GM18520 (cell line): Measurements from ENCODE around the gene NTRK1.

Experiments used
- ATAC-seq: cut with Tn5 transposase; IDR thresholded peaks from one replicate; pipeline ENCODE4 v1.9.1; 2021; ENCODE audit not compliant: unreplicated experiment

The NTRK1 gene

DNA sequence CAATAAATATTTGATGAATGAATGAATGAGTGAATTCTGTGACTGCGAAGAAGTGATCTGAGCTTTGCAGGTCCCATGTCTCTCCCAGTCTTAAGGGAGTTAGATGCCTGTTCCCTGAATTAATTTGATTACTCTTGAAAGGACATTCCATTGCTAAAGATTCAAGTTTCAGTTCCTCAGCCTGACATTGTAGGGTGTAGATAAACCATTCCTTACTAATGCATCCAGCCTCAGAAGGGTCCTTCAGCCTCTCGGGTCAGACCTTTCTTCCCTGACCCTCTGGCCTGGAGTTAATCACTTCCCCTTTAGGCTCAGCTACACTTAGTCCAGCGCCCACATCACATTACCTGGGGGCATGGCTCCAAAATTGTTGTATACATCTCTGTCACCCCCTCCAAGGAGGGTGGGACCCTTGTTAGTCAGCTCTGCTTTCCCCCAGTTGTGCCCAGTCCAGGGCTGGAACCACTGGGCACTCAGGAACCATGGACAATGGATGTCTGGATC, 4.3 kb upstream of the NTRK1 start:
- ATAC-seq = no peak

DNA sequence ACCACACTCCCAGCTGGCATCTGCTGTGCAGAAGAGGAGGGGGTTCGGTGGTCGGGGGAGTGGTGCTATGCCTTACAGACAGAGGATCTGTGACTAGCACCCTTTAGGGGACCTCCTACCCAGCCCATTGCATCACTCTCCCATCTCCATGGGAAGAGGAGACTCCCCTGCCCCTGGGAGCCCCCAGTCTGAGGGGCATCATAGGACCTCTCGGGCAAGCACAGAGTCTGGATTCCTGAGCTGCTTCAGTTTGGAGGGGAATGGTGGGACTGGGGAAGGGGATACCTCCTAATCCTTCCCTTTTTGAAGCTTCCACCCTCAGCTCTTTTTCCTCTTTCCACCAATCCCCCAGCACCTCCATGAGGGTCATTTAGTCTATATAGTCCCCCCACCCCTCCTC, 3.1 kb upstream of the NTRK1 start:
- no peak for ATAC-seq

DNA sequence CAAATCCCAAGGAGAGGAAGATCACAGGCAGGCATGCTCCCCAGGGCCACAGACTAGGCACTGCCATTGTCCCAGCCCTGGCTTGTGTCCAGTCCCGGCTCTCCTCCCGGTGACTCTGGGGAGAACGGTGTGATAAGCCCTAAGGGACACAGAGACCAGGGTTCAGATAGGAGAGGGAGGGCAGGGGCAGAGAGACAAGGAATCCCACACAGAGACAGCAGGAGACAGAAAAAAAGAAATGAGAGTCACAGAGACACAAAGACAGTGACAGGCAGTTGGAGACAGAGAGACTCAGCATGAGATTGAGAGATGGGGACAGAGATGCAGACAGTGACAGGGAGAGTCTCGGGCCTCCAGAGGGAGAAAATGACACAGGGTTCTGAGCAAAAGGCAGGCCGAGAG, 2.1 kb upstream of the NTRK1 start:
- no peak for ATAC-seq

DNA sequence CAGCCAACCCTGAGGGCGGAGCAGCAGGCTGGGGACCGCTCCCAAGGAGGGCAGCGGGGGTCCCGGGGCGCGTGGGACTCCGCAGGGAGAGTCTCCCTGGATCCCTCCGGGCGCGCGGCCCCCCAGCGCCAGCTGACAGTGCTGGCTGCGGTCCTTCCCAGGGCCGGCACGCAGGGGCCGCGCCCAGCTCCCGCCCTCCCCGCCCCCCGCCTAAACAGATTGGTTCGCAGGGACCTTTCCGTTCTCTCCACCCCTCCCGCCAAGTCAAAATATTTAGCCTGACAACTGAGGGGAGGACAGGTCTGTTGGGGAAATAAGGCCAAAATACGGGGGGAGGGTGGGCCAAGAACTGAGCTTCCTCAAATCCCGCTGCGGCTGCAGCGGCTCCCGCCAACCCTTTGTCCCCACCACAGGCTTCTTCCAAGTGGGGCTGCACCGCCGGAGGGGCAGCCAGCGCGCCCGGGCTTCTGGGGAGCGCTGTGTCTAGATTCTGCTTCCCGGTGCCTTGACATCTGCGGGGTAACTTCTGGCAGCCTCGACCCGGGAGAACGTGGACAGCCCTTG, 1.6 kb upstream of the NTRK1 start, which contains the start of gene INSRR:
INSRR (minus strand) TSS at position 159 of the 564 bp plus-strand sequence. CDS start 496 bp downstream, outside the sequence.
- no peak for ATAC-seq

DNA sequence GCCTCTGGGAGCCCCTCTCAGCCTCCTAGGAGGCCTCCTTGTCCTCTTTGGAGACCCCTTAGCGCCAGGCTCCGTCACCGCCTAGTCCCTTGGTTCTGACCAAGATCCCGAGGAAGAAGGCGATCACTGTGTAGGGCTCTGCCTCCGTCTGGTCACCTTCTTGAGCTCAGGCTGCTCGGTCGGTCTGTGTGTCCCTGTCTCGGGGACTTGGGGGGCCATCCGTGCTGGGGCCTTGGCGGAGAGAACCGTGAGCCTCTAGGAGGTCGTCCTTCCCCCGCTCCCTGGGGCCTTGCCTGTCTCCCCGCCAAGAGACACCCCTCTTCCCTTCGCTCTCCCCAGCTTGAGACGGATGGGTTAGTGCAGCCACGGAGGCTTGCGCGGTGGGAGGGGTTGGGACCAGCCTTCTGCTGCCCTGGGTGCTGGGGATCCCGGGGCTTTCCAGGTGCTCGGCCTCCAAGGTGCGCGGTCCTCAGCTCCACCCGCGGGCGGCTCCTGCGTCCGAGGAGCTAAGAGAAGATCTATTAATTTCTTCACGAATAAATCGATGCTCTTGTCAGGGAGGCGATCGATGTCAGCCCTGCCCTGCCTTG, 1.0 kb upstream of the NTRK1 start:
- no peak for ATAC-seq

DNA sequence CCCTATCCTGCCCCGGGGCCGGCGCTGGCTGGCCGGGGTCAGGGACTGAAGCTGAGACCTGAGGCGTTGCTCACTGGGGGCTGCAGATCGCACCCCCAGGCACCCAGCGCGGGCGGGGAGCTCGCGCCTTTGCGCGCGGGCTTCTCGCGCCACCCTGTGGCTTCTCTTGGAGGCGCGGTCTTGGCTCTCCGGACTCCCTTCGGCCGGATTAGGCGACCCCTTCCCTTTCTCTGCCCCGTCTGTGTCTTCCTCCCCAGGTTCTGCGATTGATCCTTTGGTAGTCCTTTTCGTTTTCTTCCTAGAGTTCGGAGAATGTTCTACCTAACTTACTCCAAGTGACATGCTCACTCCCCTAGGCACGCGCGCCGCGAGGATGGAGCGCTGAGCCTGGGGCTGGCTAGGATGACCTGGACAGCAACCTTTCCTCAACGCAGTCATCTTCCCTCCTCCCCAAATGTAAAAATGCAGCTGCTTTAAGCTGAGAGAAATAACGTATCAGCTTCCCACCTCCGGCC, 495 bp upstream of the NTRK1 start:
- ATAC-seq = no peak

DNA sequence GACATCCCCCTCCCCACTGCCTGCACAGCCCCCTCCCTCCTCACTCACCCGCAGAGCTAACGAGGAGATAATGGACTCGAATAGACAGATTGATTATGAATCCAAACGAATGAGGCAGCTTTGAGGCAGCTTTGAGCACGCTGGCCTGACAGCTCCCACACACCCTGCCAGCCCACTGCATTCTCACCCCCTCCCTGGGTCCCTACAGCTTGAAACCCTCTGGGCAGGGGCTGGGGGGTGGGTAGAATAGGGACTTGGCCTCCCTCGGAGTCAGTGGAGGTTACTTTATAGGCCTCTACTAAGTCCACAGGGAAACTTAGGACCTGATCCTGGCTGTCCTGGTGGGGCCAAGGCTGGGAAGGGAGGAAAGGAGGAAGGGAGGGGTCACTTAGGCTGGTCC, 1.9 kb downstream of the NTRK1 start:
- ATAC-seq = no peak

DNA sequence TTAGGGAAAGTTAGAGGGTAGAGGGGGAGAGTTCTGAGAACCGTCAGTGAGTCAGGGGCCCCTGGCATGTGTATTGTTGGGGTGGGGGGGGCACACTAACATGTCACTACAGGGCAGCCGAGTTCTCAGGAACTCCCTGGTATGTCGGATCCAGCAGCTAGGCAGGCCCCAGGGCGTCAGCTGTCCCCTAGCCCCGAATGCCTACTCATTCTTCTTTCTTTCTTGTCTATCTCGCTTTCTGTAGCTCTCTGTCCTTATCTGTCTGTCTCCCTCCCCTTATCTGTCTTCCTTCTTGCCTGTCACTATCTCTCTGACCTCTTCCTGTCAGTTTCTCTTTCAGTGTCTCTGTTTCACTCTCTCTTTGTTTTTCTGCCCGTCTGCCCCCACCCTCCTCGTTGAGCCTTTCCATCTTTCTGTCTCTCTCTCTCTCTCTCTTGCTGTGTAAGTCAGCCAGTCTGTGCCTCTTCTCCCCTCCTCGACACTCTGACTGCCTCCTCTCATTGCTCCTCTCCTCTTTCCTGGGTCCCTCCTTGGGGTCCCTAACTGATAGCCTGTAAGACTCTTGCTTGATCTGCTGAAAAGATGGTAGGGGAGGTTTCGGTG, 2.4 kb downstream of the NTRK1 start:
- ATAC-seq = no peak

DNA sequence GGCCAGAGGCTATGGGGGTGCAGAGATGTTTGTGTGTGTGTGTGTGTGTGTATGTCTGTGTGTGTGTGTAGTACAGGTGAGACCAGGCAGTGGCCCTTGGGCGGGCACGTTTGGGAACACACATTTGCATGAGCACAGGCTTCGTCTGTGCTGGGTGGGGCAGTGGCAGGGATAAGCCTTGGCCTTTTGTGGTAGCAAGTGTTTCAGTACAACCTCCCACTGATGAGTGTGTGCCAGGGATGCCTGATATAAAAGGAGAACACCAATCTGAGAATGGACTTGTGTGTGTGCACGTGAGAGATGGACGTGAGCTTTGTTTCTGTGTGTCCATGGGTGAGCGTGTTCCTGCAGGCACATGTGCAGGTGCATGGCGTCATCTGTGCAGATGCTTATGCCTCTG, 3.0 kb downstream of the NTRK1 start:
- ATAC-seq = no peak

DNA sequence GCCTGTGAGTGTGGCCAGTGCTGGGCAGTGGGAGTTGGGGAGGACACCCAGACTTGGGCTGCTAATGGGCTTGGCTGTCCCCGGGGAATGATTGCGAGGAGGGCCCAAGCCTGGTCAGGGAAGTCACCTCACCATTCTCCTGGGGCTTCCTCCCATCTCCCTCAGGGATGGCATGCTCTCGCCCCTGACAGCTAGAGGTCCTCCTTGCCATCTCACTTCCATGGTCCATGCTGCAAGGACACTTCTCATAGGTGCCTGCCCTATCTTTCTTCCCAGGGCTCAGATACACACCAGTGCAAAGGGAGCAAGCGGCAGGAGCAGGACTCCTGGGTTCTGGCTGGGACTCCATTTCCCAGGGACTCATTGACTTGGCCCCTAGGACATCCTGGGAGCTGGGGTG, 4.1 kb downstream of the NTRK1 start:
- ATAC-seq = no peak

DNA sequence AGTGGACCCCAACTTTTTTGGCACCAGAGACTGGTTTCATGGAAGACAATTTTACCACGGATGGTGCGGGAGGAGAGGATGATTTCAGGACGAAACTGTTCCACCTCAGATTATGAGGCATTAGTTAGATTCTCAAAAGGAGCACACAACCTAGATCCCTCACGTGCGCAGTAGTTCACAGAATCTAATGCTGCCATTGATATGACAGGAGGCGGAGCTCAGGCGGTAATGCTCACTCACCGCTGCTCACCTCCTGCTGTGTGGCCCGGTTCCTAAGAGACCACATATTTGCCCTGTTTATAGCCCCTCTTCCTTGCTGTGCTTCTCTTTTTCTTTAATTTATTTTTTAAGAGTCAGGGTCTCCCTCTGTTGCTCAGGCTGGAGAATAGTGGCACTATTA, 4.6 kb downstream of the NTRK1 start:
- ATAC-seq = no peak

DNA sequence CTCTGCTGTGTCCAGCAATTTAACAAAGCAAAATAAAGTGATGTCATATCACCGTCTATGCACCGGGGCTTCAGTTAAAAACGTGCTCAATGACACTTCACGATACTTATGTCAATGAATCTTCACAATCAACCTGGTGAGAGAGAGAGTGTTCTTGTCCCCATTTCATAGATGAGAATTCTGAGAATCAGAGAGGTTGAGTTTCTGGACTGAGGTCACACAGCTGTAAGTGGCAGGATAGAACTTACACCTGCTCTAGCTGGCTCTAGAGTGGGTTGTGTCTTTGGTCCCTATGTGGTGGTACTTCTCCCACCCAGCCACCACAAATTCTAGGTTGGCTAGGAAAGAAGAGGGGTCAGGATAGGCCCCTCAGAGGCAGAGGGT, 5.2 kb downstream of the NTRK1 start:
- no peak for ATAC-seq

DNA sequence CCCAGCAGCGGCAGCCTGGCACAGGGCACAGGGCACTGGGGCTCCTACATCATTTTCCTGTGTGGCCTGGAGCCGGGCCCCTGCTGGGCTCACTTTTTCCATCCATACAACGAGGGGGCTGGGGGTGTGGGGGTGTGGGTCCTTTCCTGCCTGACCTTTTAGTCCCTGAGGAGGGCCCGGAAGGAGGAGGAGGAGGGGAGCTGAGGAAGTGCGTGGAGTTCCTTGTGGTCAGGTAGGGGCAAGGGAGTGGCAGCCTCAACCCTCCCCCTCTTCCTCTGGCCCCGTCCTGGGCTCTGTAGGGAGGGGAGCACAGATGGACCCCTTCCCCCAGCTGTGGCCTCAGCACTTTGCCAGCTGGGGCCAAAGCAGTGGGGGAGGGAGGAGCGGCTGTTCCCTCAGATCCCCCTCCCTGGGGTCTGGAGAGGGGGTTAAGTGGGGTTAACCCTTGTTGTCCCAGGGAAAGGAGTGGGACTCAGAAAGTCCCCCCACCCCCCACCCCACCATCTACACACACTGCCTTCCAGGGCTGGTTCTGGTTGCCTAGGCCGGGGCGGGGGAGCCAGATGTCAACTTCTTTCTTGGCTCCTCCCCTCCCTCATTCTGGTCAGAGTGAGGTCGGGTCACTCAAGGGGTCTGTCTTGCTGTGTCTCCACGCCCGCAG, 5.7 kb downstream of the NTRK1 start:
- ATAC-seq = no peak

DNA sequence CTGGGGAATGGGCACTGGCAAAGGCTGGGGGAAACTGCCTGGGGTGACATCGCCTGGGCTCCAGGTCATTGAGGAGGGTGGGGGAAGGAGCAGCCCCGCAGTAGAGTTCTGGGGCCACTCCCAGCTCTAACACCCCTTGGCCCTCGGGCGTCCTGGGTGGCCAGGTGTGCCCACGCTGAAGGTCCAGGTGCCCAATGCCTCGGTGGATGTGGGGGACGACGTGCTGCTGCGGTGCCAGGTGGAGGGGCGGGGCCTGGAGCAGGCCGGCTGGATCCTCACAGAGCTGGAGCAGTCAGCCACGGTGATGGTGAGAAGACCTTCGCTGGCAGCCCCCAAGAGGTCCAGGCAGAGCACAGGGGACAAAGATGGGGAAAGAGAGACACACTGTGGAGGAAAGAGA, 7.7 kb downstream of the NTRK1 start:
- no peak for ATAC-seq

DNA sequence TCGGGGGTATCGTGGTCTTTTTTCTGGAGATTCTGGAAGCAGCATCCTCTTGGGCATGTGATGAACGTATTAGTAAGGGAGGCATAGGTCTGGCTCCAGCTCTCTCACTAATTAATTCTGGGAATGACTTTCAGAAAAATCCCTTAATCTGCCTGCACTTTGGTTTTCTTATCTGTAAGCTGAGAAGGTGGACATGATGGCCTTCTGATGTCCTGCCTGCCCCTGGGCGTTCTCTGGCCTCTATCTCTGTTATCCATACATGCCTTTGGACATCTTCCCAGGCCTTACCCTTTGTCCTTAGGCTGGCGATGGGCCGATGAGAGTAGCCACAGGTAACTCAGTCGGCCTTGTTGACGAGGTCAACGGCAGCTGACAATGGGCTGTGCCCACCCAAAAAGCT, 8.8 kb downstream of the NTRK1 start:
- no peak for ATAC-seq

DNA sequence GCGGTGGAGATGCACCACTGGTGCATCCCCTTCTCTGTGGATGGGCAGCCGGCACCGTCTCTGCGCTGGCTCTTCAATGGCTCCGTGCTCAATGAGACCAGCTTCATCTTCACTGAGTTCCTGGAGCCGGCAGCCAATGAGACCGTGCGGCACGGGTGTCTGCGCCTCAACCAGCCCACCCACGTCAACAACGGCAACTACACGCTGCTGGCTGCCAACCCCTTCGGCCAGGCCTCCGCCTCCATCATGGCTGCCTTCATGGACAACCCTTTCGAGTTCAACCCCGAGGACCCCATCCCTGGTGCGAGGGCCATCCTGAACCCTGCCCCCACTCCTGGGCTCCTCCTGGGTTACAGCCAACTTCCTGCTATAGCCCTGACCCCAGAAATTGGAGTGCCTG, 13.0 kb downstream of the NTRK1 start:
- no peak for ATAC-seq

DNA sequence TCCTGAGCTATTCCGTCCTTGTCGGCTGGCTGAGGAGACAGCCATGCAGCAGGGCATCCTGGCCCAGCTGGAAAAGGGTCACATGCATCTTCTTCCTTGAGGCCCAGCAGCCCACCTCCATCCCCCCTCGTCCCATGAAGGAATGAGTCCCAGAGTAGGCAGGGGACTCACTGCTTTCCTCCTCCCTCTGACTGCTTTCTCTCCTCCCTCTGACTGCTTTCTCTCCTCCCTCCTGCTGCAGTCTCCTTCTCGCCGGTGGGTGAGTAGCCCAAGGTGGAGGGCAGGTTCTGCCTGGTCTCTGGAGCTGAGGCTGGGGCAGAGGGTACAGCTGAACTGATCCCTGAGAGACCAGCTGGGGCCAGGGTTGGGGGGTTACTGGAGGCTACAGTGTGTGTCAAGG, 13.5 kb downstream of the NTRK1 start:
- no peak for ATAC-seq

DNA sequence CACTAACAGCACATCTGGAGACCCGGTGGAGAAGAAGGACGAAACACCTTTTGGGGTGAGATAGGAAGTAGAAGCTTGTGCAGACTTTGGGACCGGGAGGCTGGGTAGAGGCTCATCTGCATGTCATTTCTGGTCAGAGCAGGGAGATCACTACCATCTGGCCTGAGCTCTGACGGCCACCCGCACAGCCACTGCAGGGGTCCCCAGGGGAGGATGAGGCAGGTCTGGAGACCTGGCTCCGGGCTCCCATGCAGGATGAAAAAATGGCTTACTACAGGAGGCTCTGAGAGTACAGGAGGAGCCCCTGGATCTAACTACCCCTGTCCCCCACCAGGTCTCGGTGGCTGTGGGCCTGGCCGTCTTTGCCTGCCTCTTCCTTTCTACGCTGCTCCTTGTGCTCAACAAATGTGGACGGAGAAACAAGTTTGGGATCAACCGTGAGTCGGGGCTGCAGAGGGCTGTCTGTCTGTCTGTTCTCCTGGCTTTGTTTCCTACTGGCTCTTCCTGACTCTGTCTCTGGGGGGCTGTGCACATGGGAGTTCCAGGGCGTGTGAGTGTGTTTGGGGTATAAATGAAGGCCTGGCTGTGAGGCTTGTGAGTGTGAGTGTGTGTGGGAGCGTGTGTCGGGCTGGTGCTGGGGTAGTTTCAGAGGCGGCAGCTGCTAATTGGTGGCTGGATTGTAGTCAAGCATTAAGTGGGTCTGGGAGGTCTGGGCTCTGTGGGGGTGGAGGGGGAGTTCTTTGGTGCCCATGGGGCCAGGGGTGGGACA, 14.1 kb downstream of the NTRK1 start:
- no peak for ATAC-seq

DNA sequence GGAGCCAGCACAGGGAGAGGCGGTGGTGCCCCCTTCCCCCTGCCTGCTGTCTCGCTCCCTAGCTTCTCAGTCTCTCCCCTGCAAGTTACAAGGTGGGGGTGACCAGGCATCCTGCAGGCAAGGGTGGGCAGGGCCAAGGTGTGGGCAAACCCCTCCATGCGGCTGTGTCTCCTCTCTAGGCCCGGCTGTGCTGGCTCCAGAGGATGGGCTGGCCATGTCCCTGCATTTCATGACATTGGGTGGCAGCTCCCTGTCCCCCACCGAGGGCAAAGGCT, 14.6 kb downstream of the NTRK1 start:
- ATAC-seq = no peak

DNA sequence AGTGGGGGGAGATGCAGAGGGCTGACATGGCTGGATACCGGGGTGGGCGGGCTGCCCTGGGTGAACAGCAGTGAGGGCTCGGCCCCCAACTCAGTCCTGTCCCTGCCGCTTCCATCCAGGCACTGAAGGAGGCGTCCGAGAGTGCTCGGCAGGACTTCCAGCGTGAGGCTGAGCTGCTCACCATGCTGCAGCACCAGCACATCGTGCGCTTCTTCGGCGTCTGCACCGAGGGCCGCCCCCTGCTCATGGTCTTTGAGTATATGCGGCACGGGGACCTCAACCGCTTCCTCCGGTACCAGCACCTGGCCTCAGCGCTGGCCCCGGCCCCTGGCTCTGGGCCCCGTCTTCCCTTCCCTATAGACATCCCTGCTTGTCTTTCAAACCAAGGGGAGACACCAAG, 15.6 kb downstream of the NTRK1 start:
- ATAC-seq = no peak

DNA sequence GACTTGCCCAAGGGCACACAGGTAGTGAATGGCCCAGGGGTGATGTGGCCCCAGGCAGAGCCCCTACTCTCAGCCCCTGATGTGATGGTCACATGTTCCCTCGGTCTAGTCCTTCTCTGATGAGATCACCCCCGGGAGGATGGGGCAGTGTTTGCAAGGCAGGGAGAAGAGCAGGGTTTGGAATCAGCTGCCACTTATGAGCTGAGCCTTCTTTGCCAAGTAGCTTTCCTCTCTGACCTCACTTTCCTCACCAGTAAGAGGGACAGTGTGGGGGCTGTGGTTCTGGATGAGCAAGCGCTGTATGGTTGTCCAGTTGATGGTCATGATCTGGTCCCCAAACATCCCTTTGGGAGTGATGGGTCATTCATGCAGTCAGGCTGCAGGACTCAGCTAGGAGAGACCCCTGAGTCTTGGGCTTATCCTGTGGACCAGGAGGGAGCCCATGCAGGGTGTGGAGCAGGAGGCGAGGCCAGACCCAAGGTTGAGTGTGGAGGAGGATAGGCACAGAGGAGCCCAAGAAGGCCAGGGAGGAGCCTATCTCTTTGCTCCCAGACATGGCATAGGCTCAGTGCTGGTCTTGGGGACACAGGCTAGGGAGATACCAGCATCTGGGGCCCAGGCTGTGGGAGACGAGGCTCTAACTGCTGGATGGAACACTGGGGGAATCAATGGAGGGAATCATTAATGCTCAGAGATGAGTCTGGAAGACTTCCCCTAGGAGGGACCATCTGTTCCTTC, 16.9 kb downstream of the NTRK1 start:
- ATAC-seq = no peak
